ENCODE data around the gene IL17RD.

The IL17RD gene

DNA sequence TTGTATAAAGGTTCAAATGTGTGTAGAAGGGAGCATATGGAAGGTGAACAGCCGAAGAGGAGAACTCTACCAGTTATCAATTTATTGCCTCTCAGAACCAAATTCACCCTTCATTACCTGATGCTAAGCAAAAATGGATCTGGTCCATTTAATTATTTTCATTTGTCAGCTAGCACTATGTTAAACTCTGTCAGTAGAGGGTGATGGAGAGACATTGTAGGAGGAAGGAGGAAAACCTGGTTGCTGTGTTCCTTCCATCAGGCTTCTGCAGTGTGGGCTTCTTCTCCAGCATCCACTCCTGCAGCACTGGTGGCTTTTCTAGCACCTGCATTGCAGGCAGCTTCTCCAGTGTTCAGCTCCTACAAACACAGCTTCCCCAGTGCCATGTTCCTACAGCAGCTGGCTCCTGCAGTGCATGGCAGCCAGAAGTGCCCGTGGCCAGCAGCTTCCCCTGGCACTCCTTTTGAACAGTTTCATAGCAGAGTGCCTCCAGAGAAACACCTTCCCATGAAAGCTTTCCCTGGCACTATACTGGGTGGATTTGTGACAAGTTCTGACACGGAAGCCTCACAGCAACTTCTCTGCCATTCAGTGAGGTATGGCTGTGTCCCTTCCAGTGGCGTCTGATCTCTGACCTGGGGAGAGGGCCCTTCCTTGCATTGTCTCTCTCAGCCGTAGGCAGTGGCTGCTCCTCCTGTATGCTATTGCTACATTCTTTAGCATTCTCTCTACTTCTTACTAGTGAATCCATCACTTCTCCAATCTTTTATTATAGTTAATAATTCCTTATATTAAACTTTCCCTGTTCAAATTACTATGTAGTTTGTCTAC, 14.6 kb upstream of the IL17RD start:
- DNase-seq (ENCODE audit: low spot score), result no peak
- TF ChIP-seq, protein P1, sequence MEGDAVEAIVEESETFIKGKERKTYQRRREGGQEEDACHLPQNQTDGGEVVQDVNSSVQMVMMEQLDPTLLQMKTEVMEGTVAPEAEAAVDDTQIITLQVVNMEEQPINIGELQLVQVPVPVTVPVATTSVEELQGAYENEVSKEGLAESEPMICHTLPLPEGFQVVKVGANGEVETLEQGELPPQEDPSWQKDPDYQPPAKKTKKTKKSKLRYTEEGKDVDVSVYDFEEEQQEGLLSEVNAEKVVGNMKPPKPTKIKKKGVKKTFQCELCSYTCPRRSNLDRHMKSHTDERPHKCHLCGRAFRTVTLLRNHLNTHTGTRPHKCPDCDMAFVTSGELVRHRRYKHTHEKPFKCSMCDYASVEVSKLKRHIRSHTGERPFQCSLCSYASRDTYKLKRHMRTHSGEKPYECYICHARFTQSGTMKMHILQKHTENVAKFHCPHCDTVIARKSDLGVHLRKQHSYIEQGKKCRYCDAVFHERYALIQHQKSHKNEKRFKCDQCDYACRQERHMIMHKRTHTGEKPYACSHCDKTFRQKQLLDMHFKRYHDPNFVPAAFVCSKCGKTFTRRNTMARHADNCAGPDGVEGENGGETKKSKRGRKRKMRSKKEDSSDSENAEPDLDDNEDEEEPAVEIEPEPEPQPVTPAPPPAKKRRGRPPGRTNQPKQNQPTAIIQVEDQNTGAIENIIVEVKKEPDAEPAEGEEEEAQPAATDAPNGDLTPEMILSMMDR (IDR thresholded peaks at IDR 0.05; ENCODE audit: extremely low read depth, insufficient read depth, missing control alignments), result peak; percentile 60
- in situ Hi-C loops (cut with MboI; ENCODE audit: low pct_unique_long_range_greater_than_20kb, low sequenced_read_pairs, unreplicated experiment), result loop anchor here (25.0 kb wide), 1 partner anchor 383 kb away; the partner anchor contains the start of gene PDE12

- TF ChIP-seq, protein P1 (IDR thresholded peaks at IDR 0.05; ENCODE audit: extremely low read depth, insufficient read depth, missing control alignments), result no peak
- in situ Hi-C loops (cut with MboI; ENCODE audit: low pct_unique_long_range_greater_than_20kb, low sequenced_read_pairs, unreplicated experiment), result loop anchor here (25.0 kb wide), 1 partner anchor 386 kb away; the partner anchor contains the start of gene PDE12
- DNase-seq (ENCODE audit: low spot score), result no peak
Observed at GRCh38 chr3:57176045-57176444, 10.9 kb upstream of the IL17RD start.

DNA sequence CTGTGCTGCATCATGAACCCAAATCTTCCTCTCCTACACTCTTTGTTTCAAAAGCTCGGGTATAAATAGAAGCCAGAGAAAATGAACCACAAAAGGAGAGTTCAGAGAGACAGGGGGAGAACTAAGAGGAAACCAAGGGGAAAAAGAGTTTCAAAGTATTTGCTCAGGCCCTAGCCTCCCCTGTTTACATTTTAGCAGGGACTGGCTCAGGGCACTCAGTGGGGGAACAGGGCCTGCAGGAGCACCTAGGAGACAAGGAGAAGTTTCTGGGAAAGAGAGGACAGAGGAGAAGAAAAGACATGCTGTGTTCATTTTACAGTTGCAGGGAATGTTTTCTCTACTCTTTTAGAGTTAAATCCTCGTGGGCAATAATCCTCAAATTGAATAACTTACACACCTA, 8.5 kb upstream of the IL17RD start:
- no peak for DNase-seq (ENCODE audit: low spot score)
- TF ChIP-seq, protein P1 (IDR thresholded peaks at IDR 0.05; ENCODE audit: extremely low read depth, insufficient read depth, missing control alignments), result no peak
- in situ Hi-C loops (cut with MboI; ENCODE audit: low pct_unique_long_range_greater_than_20kb, low sequenced_read_pairs, unreplicated experiment), result no loop called here

- DNase-seq (ENCODE audit: low spot score), result no peak
- TF ChIP-seq, protein P1 (IDR thresholded peaks at IDR 0.05; ENCODE audit: extremely low read depth, insufficient read depth, missing control alignments), result no peak
- in situ Hi-C loops (cut with MboI; ENCODE audit: low pct_unique_long_range_greater_than_20kb, low sequenced_read_pairs, unreplicated experiment), result no loop called here
Observed at GRCh38 chr3:57170946-57171345, 5.8 kb upstream of the IL17RD start.

DNA sequence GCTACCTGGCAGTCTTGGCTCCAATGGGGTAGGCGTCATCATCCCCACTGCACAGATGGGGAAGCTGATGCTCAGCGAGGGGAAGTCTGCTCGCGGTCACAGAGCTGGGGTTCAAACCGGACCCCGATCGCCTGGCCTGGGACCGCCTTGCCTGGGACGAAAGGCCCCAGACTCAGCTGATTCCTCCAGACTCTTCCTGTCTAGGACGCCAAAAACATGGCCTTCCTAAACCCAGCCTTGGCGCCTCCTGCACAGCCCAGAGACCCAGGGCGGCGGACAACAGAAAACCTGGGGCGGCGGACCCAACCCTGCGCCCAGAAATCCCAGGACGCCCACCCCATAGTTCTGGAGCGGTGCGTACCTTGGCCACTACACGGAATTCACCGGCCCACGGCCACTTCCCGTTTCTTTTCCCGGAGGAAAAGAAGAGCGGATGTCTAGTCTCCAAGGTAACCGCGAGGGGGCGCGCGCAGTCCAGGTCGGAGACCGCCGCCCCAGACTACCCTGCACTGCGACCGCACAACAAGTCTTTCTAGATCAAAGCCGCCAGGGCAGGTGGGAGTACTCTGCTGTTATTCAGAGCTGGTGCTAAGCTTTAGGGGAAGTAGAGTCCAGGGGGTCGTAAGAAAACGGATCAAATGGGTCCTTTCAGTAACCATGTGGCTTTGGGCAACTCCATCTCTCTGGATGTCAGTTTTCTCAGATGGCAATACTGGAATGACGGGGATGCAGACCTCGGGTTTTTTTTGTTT, 4.9 kb upstream of the IL17RD start:
- TF ChIP-seq, protein P1 (IDR thresholded peaks at IDR 0.05; ENCODE audit: extremely low read depth, insufficient read depth, missing control alignments), result peak; percentile 87
- peak; percentile 64 for DNase-seq (ENCODE audit: low spot score)
- in situ Hi-C loops (cut with MboI; ENCODE audit: low pct_unique_long_range_greater_than_20kb, low sequenced_read_pairs, unreplicated experiment), result no loop called here

GRCh38 chr3:57169108-57169507, 4.0 kb upstream of the IL17RD start:
- DNase-seq (ENCODE audit: low spot score), result no peak

More at GRCh38 chr3:57169108-57169507, 4.0 kb upstream of the IL17RD start:
- in situ Hi-C loops (cut with MboI; ENCODE audit: low pct_unique_long_range_greater_than_20kb, low sequenced_read_pairs, unreplicated experiment), result no loop called here
- TF ChIP-seq, protein P1 (IDR thresholded peaks at IDR 0.05; ENCODE audit: extremely low read depth, insufficient read depth, missing control alignments), result no peak

Measured in GM13977 (cell line).